ENCODE measurements around the gene NEDD4L. TPM values are rescaled to one million over a fixed set of nuclear protein-coding genes. Genes with fewer than 3 reads are reported as not detected.
A peak's percentile ranks its signal among the peaks of the same experiment; 100 is the strongest.

Gene NEDD4L
- polyA plus RNA-seq, 2 donors: 10.8 to 14.1 TPM

GRCh38 chr18:58187674-58188073, 143.6 kb downstream of the NEDD4L start:
- no peaks in the 10 kb centered on the region for H3K9me3 ChIP-seq (ENCODE audit: control insufficient read depth in 2 of 2, insufficient read depth in 1 of 2, low read depth in 1 of 2, low read length in 1 of 2)
- H3K27me3 ChIP-seq (ENCODE audit: control insufficient read depth in 1 of 2, insufficient read depth in 2 of 2, low read length in 2 of 2): no peaks in the 10 kb centered on the region
- no peaks in the 10 kb centered on the region for H3K4me1 ChIP-seq (ENCODE audit: control insufficient read depth in 2 of 2, insufficient read depth in 2 of 2, low read length in 1 of 2)
- WGBS, 2 donors: 94 to 96% methylated on average over 6 of the region's 6 CpGs
- no peak overlapping the region for H3K27ac ChIP-seq (ENCODE audit: low read depth in 2 of 2, low read length in 1 of 2)
- H3K4me3 ChIP-seq (ENCODE audit: low read depth in 1 of 2, low read length in 2 of 2): no peak overlapping the region
- H3K36me3 ChIP-seq (ENCODE audit: control insufficient read depth in 2 of 2, insufficient read depth in 2 of 2, low read length in 1 of 2): no peaks in the 10 kb centered on the region

- Histone ChIP-seq H3K27ac (ENCODE audit: low read depth in 2 of 2, low read length in 1 of 2) (no peak overlapping the region), H3K36me3 (ENCODE audit: control insufficient read depth in 2 of 2, insufficient read depth in 2 of 2, low read length in 1 of 2) (no peaks in the 10 kb centered on the region), H3K27me3 (ENCODE audit: control insufficient read depth in 1 of 2, insufficient read depth in 2 of 2, low read length in 2 of 2) (no peaks in the 10 kb centered on the region), H3K9me3 (ENCODE audit: control insufficient read depth in 2 of 2, insufficient read depth in 1 of 2, low read depth in 1 of 2, low read length in 1 of 2) (no peaks in the 10 kb centered on the region), H3K4me3 (ENCODE audit: low read depth in 1 of 2, low read length in 2 of 2) (no peak overlapping the region), H3K4me1 (ENCODE audit: control insufficient read depth in 2 of 2, insufficient read depth in 2 of 2, low read length in 1 of 2) (no peaks in the 10 kb centered on the region)
- 87 to 89% methylated on average over 5 of the region's 5 CpGs for WGBS, 2 donors
Observed at GRCh38 chr18:58188996-58189395, 145.0 kb downstream of the NEDD4L start.

DNA sequence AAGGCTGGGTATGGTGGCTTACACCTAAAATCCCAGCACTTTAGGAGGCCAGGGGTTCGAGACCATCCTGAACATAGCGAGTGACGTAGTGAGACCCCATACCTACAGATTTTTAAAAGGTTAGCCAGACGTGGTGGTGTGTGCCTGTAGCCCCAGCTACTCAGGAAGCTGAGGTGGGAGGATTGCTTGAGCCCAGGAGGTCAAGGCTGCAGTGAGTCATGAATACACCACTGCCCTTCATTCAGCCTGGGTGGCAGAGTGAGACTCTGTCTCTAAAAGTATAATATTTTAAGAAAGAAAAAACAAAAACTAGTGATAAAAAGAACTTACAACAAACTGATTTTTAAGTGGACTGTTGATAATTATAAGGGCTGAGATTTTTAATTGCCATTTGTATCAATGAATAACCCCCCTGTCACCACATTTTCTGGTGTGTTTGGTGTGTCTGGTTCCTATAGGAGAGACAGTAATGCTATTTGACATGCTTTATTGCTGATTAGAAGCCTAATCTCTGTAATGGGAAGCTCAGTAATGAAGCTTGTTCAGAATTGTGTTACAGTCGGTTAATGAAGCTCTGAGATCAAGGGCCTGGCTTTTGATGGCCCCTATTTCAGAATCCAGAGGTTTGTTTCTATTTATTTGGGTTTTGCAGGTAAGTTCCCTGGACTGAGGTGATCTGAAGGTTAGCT, 147.0 kb downstream of the NEDD4L start:
- Histone ChIP-seq H3K27ac (ENCODE audit: low read depth in 2 of 2, low read length in 1 of 2) (no peak overlapping the region), H3K36me3 (ENCODE audit: control insufficient read depth in 2 of 2, insufficient read depth in 2 of 2, low read length in 1 of 2) (no peaks in the 10 kb centered on the region), H3K9me3 (ENCODE audit: control insufficient read depth in 2 of 2, insufficient read depth in 1 of 2, low read depth in 1 of 2, low read length in 1 of 2) (no peaks in the 10 kb centered on the region), H3K4me1 (ENCODE audit: control insufficient read depth in 2 of 2, insufficient read depth in 2 of 2, low read length in 1 of 2) (no peaks in the 10 kb centered on the region), H3K27me3 (ENCODE audit: control insufficient read depth in 1 of 2, insufficient read depth in 2 of 2, low read length in 2 of 2) (no peaks in the 10 kb centered on the region), H3K4me3 (ENCODE audit: low read depth in 1 of 2, low read length in 2 of 2) (no peak overlapping the region)
- 85 to 87% methylated on average over 5 of the region's 5 CpGs for WGBS, 2 donors

DNA sequence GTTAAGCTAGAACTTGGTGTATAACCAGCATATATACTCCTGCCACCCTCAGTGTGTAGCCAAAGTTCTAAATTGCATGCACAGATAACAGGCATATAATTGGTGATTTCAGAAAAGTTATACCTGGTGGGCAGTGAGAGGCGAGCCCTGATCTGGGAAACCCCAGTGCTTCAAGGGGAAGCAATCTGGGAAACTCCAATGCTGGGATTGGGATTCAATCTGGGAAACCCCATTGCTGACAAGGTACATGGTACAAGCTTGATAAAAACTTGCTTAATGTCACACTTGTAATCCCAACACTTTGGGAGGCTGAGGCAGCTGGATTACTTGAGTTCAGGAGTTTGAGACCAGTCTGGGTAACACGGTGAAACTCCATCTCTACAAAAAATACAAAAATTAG, 147.6 kb downstream of the NEDD4L start:
- Histone ChIP-seq H3K27ac (ENCODE audit: low read depth in 2 of 2, low read length in 1 of 2) (no peak overlapping the region), H3K4me1 (ENCODE audit: control insufficient read depth in 2 of 2, insufficient read depth in 2 of 2, low read length in 1 of 2) (no peaks in the 10 kb centered on the region), H3K27me3 (ENCODE audit: control insufficient read depth in 1 of 2, insufficient read depth in 2 of 2, low read length in 2 of 2) (no peaks in the 10 kb centered on the region), H3K9me3 (ENCODE audit: control insufficient read depth in 2 of 2, insufficient read depth in 1 of 2, low read depth in 1 of 2, low read length in 1 of 2) (no peaks in the 10 kb centered on the region), H3K36me3 (ENCODE audit: control insufficient read depth in 2 of 2, insufficient read depth in 2 of 2, low read length in 1 of 2) (no peaks in the 10 kb centered on the region), H3K4me3 (ENCODE audit: low read depth in 1 of 2, low read length in 2 of 2) (no peak overlapping the region)
- 93% methylated on average over 2 of the region's 2 CpGs for WGBS, 2 donors

DNA sequence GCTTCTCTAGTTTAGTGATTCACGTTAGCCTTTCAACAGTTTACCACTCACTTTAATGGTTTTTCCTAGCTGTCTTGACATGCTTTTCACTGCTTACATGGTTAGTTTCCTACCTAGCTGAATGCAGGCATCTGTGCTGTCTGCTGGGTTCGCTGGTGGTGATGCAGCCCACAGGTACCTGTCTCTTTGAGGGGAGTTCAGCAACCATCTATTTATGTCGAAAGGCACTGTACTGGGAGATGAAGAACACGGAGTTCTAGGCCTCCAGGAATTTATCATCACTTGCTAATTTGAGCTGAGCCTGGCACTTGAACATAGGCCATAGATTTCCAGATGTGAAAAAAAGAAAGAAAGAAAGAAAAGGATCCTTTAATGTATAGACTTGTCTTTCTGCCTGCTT, 148.5 kb downstream of the NEDD4L start:
- Histone ChIP-seq H3K4me3 (ENCODE audit: low read depth in 1 of 2, low read length in 2 of 2) (no peak overlapping the region), H3K27me3 (ENCODE audit: control insufficient read depth in 1 of 2, insufficient read depth in 2 of 2, low read length in 2 of 2) (no peaks in the 10 kb centered on the region), H3K36me3 (ENCODE audit: control insufficient read depth in 2 of 2, insufficient read depth in 2 of 2, low read length in 1 of 2) (no peaks in the 10 kb centered on the region), H3K9me3 (ENCODE audit: control insufficient read depth in 2 of 2, insufficient read depth in 1 of 2, low read depth in 1 of 2, low read length in 1 of 2) (no peaks in the 10 kb centered on the region), H3K27ac (ENCODE audit: low read depth in 2 of 2, low read length in 1 of 2) (no peak overlapping the region), H3K4me1 (ENCODE audit: control insufficient read depth in 2 of 2, insufficient read depth in 2 of 2, low read length in 1 of 2) (no peaks in the 10 kb centered on the region)
- 88 to 97% methylated on average over 4 of the region's 4 CpGs for WGBS, 2 donors

DNA sequence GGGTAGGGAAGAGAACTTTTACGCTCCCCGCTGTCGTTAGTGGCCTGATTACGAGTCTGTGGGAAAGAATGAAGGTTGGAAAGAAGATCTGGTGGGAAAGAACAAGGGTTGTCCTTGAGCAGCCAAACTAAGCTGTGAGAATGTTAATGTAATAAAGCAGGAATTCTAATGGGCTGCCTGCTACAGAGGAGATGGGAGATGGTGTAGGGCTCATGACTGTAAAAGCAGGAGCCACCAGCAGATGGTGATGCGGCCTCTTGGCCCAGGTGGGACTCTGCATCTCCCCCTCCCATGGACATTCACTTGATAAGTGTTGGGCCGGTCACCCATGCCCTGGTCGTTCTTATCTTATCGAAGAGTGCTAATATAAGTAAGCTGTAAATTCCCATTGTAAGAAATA, 150.0 kb downstream of the NEDD4L start:
- H3K36me3 ChIP-seq (ENCODE audit: control insufficient read depth in 2 of 2, insufficient read depth in 2 of 2, low read length in 1 of 2): no peaks in the 10 kb centered on the region
- H3K9me3 ChIP-seq (ENCODE audit: control insufficient read depth in 2 of 2, insufficient read depth in 1 of 2, low read depth in 1 of 2, low read length in 1 of 2): no peaks in the 10 kb centered on the region
- WGBS, 2 donors: 65 to 85% methylated on average over 8 of the region's 8 CpGs
- H3K27me3 ChIP-seq (ENCODE audit: control insufficient read depth in 1 of 2, insufficient read depth in 2 of 2, low read length in 2 of 2): no peaks in the 10 kb centered on the region
- H3K4me1 ChIP-seq (ENCODE audit: control insufficient read depth in 2 of 2, insufficient read depth in 2 of 2, low read length in 1 of 2): peaks cover 0 to 2% of the 10 kb centered on the region in 2 donors
- H3K27ac ChIP-seq (ENCODE audit: low read depth in 2 of 2, low read length in 1 of 2): no peak overlapping the region
- no peak overlapping the region for H3K4me3 ChIP-seq (ENCODE audit: low read depth in 1 of 2, low read length in 2 of 2)

GRCh38 chr18:58195278-58195765, 151.3 kb downstream of the NEDD4L start:
- Histone ChIP-seq H3K4me3 (ENCODE audit: low read depth in 1 of 2, low read length in 2 of 2) (peak overlapping the region; percentile 34 to 43), H3K27ac (ENCODE audit: low read depth in 2 of 2, low read length in 1 of 2) (peak overlapping the region in 1 of 2 donors; percentile 52), H3K4me1 (ENCODE audit: control insufficient read depth in 2 of 2, insufficient read depth in 2 of 2, low read length in 1 of 2) (peaks cover 0 to 2% of the 10 kb centered on the region in 2 donors), H3K27me3 (ENCODE audit: control insufficient read depth in 1 of 2, insufficient read depth in 2 of 2, low read length in 2 of 2) (no peaks in the 10 kb centered on the region), H3K36me3 (ENCODE audit: control insufficient read depth in 2 of 2, insufficient read depth in 2 of 2, low read length in 1 of 2) (no peaks in the 10 kb centered on the region), H3K9me3 (ENCODE audit: control insufficient read depth in 2 of 2, insufficient read depth in 1 of 2, low read depth in 1 of 2, low read length in 1 of 2) (no peaks in the 10 kb centered on the region)
- WGBS, 2 donors: 10 to 13% methylated on average over 25 of the region's 25 CpGs

DNA sequence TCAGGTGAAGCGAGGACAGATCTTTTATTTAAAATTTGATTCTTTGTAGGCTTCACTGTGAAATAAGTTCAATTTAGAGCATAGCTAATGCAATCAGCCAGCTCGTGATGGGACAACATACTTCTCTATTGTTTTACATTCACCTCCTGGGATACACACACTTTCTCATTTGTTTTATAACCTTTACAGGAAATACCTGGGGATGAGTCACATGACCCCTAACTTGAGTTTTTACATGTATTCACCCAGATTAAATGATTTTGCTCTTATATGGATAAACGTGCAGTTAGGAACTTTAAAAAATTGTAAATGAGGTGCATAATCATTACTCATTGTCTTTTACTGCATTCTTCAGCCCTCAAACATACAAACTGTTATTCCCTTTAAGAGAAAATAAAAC, 152.1 kb downstream of the NEDD4L start:
- no peaks in the 10 kb centered on the region for H3K9me3 ChIP-seq (ENCODE audit: control insufficient read depth in 2 of 2, insufficient read depth in 1 of 2, low read depth in 1 of 2, low read length in 1 of 2)
- H3K4me3 ChIP-seq (ENCODE audit: low read depth in 1 of 2, low read length in 2 of 2): no peak overlapping the region
- WGBS, 2 donors: 47 to 53% methylated on average over 3 of the region's 3 CpGs
- no peaks in the 10 kb centered on the region for H3K27me3 ChIP-seq (ENCODE audit: control insufficient read depth in 1 of 2, insufficient read depth in 2 of 2, low read length in 2 of 2)
- peaks cover 0 to 2% of the 10 kb centered on the region in 2 donors for H3K4me1 ChIP-seq (ENCODE audit: control insufficient read depth in 2 of 2, insufficient read depth in 2 of 2, low read length in 1 of 2)
- H3K36me3 ChIP-seq (ENCODE audit: control insufficient read depth in 2 of 2, insufficient read depth in 2 of 2, low read length in 1 of 2): no peaks in the 10 kb centered on the region
- H3K27ac ChIP-seq (ENCODE audit: low read depth in 2 of 2, low read length in 1 of 2): no peak overlapping the region

- no peaks in the 10 kb centered on the region for H3K9me3 ChIP-seq (ENCODE audit: control insufficient read depth in 2 of 2, insufficient read depth in 1 of 2, low read depth in 1 of 2, low read length in 1 of 2)
- H3K36me3 ChIP-seq (ENCODE audit: control insufficient read depth in 2 of 2, insufficient read depth in 2 of 2, low read length in 1 of 2): no peaks in the 10 kb centered on the region
- H3K4me3 ChIP-seq (ENCODE audit: low read depth in 1 of 2, low read length in 2 of 2): no peak overlapping the region
- WGBS, 2 donors: 78 to 84% methylated on average over 19 of the region's 19 CpGs
- peak overlapping the region in 1 of 2 donors; percentile 61 for H3K27ac ChIP-seq (ENCODE audit: low read depth in 2 of 2, low read length in 1 of 2)
- no peaks in the 10 kb centered on the region for H3K27me3 ChIP-seq (ENCODE audit: control insufficient read depth in 1 of 2, insufficient read depth in 2 of 2, low read length in 2 of 2)
- H3K4me1 ChIP-seq (ENCODE audit: control insufficient read depth in 2 of 2, insufficient read depth in 2 of 2, low read length in 1 of 2): peaks cover 0 to 2% of the 10 kb centered on the region in 2 donors
Observed at GRCh38 chr18:58196881-58197872, 153.2 kb downstream of the NEDD4L start.

Data from esophagus (tissue), 2 donors.